PC-3 (cell line): ENCODE data around the gene MZB1. TPM values are rescaled to one million over a fixed set of nuclear protein-coding genes. Genes with fewer than 3 reads are reported as not detected.
A peak's percentile ranks its signal among the peaks of the same experiment; 100 is the strongest.

Experiments used
- ATAC-seq: fragments of 200-7000 bp; cut with Tn5 transposase; 2 replicates; pipeline ENCODE4 v1.9.1; 2020; ENCODE audit warnings: mild to moderate bottlenecking, moderate library complexity
- BruUV-seq: library from RNA; stranded (reverse); fragments of 400-500 nt; replicated peaks from 2 replicates; lab custom pipeline; 2021; lab: Mats Ljungman, UMichigan
- CTCF ChIA-PET: fragments of 300-600 bp; sonication (Branson Sonifier 250); formaldehyde crosslinking; loops from one replicate; lab custom pipeline; 2022; ENCODE audit warnings: antibody characterized with exemption; lab: Charles Lee
- POLR2A ChIA-PET: fragments of 300-600 bp; sonication (Branson Sonifier 250); formaldehyde crosslinking; loops from one replicate; lab custom pipeline; 2022; ENCODE audit warnings: antibody characterized with exemption; ENCODE audit not compliant: unreplicated experiment; lab: Charles Lee
- DNase-seq: peaks from one replicate; pipeline ENCODE4 v3.0.0-alpha.2; 2015
- H2AFZ ChIP-seq: fragments of 300-600 bp; sonication (generic); 2 replicates; pipeline ENCODE4 v1.6.0; 2016; ENCODE audit warnings: antibody characterized with exemption, low read length
- H3F3A ChIP-seq: fragments of 300-600 bp; sonication (generic); one replicate; pipeline ENCODE4 v1.6.0; 2017; ENCODE audit warnings: antibody characterized with exemption, low read length, control low read depth, mild to moderate bottlenecking; ENCODE audit not compliant: unreplicated experiment
- H3K27ac ChIP-seq: fragments of 300-600 bp; sonication (generic); 2 replicates; pipeline ENCODE4 v1.5.1; 2016; ENCODE audit warnings: mild to moderate bottlenecking, low read length
- H3K27me3 ChIP-seq: fragments of 300-600 bp; sonication (generic); 2 replicates; pipeline ENCODE4 v1.6.1; 2016; ENCODE audit warnings: low read length, mixed read lengths
- H3K36me3 ChIP-seq: fragments of 300-600 bp; sonication (generic); 2 replicates; pipeline ENCODE4 v1.6.1; 2016; ENCODE audit warnings: low read depth, mixed run types, low read length, mixed read lengths
- H3K4me1 ChIP-seq: fragments of 300-600 bp; sonication (generic); 2 replicates; pipeline ENCODE4 v1.5.1; 2016; ENCODE audit warnings: low read length; ENCODE audit not compliant: insufficient read depth
- H3K4me2 ChIP-seq: fragments of 300-600 bp; sonication (generic); 2 replicates; pipeline ENCODE4 v1.6.0; 2016; ENCODE audit warnings: low read length
- H3K4me3 ChIP-seq: fragments of 300-600 bp; sonication (generic); 2 replicates; pipeline ENCODE4 v1.5.1; 2016; ENCODE audit warnings: mild to moderate bottlenecking, low read length, mixed read lengths
- H3K79me2 ChIP-seq: fragments of 300-600 bp; sonication (generic); 2 replicates; pipeline ENCODE4 v1.6.1; 2017; ENCODE audit warnings: low read length, mixed read lengths
- H3K9ac ChIP-seq: fragments of 300-600 bp; sonication (generic); 2 replicates; pipeline ENCODE4 v1.6.0; 2016; ENCODE audit warnings: mild to moderate bottlenecking, low read length
- H3K9me2 ChIP-seq: fragments of 300-600 bp; sonication (generic); replicated peaks from 2 replicates; pipeline ENCODE4 v1.6.1; 2016; ENCODE audit warnings: mixed run types, low read length, mixed read lengths
- H3K9me3 ChIP-seq: fragments of 300-600 bp; sonication (generic); 2 replicates; pipeline ENCODE4 v1.6.1; 2016; ENCODE audit warnings: low read length, mixed read lengths
- H4K20me1 ChIP-seq: fragments of 300-600 bp; sonication (generic); 2 replicates; pipeline ENCODE4 v1.6.1; 2016; ENCODE audit warnings: low read length, mixed read lengths
- EZH2 ChIP-seq: fragments of 300-600 bp; sonication (generic); IDR thresholded peaks from one replicate; pipeline ENCODE4 v1.6.1; 2017; ENCODE audit warnings: antibody characterized with exemption, mild to moderate bottlenecking, low read length; ENCODE audit not compliant: unreplicated experiment
- EZH2phosphoT487 ChIP-seq: fragments of 300-600 bp; sonication (generic); IDR thresholded peaks from 2 replicates; pipeline ENCODE4 v1.6.1; 2018; ENCODE audit warnings: mild to moderate bottlenecking, antibody characterized with exemption, low read length, borderline replicate concordance
- intact Hi-C: fragments of 100-400 bp; cut with micrococcal nuclease; formaldehyde crosslinking; loops from 2 replicates; pipeline ENCODE4 v1.9.0; 2023
- total RNA-seq: library from RNA; depleted of rRNA; stranded (reverse); fragments of >200 nt; gene quantifications from 2 replicates; pipeline ENCODE4 v1.2.3, GENCODE V29; 2014
- TF ChIP-seq, protein P1 (sequence below): fragments of 300-600 bp; sonication (generic); conservative IDR thresholded peaks from 2 replicates; pipeline ENCODE4 v1.5.1; 2017; ENCODE audit warnings: antibody characterized with exemption, low read depth, mild to moderate bottlenecking, low read length

MZB1 gene
- total RNA-seq, 1 experiment from 2014 or later = 0.22 TPM

DNA sequence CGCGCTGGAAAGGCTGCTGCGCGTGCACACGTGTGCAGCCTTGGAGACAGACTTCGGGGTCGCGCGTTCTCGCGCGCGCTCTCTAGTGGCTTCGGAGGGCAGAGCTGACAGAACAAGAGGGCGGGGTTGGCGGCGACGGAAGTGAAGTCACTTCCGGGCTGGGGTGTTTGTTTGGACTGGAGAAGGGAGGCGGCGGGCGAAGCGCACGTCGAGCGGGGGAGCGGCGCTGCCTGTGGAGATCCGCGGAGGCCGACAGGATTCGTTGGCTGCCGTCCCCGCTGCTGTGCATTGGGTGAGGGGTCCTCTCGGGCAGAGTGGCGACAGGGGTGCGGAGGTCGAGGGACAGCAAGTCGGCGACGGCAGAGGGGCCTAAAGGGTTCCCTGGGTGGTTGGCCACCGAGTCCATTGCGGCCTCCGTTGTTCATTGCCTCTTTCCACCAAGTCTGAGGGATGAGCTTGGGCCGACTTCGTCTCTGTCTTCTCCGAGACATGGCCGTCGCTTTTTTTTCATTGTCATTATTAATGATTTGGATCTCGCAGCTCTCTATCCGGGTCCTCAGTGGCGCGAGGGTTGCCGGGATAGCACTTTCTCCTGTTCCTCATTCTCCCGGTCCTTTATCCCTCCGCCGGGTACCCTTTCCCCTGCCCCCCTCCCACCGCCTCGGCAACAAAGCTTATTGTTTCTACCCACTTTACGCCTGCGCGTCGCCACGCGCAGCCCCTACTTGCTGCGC, 47.9 kb downstream of the MZB1 start, which contains the start of gene PAIP2:
Gene PAIP2, plus strand, starts transcription at position 166 of the 734 bp plus-strand sequence. CDS start 21,931 bp downstream, outside the sequence.
- Histone ChIP-seq H2AFZ (peak within 1 kb of the TSS; percentile 80), H3K4me1 (peaks cover 18% of the 10 kb centered on the region), H3K36me3 (no peaks in the 10 kb centered on the region), H3K9ac (peak within 1 kb of the TSS; percentile 96), H3K4me3 (peak within 1 kb of the TSS; percentile 96), H3K4me2 (peak within 1 kb of the TSS; percentile 100), H3K27me3 (no peaks in the 10 kb centered on the region), H3K9me3 (no peaks in the 10 kb centered on the region), H3K79me2 (peaks cover 52% of the 10 kb centered on the region), H3K27ac (peak within 1 kb of the TSS; percentile 93), H3F3A (no peaks in the 10 kb centered on the region), H4K20me1 (peaks cover 33% of the 10 kb centered on the region), H3K9me2 (no peaks in the 10 kb centered on the region)
- ATAC-seq = peak; percentile 78
- ChIA-PET CTCF (interaction anchor here (0.6 to 0.7 kb wide), 3 partner anchors 29 to 735 kb away, joined by 3 to 11 read pairs (median 4); partner anchors contain the start of gene MATR3), POLR2A (interaction anchor here (0.6 to 0.8 kb wide), 7 partner anchors 16 to 80 kb away, joined by 3 to 20 read pairs (median 4); no protein-coding TSS in a partner anchor)
- DNase-seq = peak; percentile 95
- BruUV-seq = TSS peak; percentile 99
- TF ChIP-seq, protein P1, sequence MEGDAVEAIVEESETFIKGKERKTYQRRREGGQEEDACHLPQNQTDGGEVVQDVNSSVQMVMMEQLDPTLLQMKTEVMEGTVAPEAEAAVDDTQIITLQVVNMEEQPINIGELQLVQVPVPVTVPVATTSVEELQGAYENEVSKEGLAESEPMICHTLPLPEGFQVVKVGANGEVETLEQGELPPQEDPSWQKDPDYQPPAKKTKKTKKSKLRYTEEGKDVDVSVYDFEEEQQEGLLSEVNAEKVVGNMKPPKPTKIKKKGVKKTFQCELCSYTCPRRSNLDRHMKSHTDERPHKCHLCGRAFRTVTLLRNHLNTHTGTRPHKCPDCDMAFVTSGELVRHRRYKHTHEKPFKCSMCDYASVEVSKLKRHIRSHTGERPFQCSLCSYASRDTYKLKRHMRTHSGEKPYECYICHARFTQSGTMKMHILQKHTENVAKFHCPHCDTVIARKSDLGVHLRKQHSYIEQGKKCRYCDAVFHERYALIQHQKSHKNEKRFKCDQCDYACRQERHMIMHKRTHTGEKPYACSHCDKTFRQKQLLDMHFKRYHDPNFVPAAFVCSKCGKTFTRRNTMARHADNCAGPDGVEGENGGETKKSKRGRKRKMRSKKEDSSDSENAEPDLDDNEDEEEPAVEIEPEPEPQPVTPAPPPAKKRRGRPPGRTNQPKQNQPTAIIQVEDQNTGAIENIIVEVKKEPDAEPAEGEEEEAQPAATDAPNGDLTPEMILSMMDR = peak; percentile 63
- TF ChIP-seq EZH2 = no peak
- intact Hi-C loops = loop anchor here (1.0 to 2.0 kb wide), 3 partner anchors 31 to 49 kb away; partner anchors contain the start of gene MATR3

DNA sequence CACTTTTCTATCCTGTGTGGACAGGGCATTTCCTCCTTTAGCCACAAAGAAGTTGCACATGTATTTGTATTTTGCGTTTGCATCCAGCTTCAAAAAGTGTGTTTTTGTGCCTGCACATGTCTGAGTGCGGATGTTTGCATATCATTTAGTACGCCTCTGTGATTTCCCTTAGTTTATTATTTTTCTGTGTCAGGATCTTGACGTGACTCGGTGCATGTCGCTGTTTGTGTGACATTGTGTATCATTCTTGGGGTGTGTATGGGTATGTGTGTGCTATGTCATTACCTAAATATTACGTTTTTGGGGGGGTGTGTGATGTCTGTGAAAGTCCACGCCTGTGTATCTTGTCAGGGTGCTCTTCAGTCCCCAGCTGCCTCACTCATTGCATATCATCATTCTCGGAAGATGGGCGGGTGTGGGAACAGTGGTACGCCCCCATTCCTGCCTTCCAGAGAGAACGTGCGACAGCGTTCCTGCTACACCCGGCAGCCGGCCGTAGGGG, 48.5 kb downstream of the MZB1 start:
- CTCF ChIA-PET = no interaction called here
- peak overlapping the region; percentile 80 for H2AFZ ChIP-seq
- no peaks in the 10 kb centered on the region for H3K27me3 ChIP-seq
- H3K9me3 ChIP-seq = no peaks in the 10 kb centered on the region
- H3K4me1 ChIP-seq = peaks cover 18% of the 10 kb centered on the region
- DNase-seq (no peak), ATAC-seq (no peak)
- H3K9me2 ChIP-seq = no peaks in the 10 kb centered on the region
- H3K79me2 ChIP-seq = peaks cover 46% of the 10 kb centered on the region
- no peaks in the 10 kb centered on the region for H3F3A ChIP-seq
- POLR2A ChIA-PET = interaction anchor here (0.6 kb wide), 1 partner anchor 33 kb away, joined by 3 read pairs; no protein-coding TSS in a partner anchor
- H3K9ac ChIP-seq = peak overlapping the region; percentile 96
- H3K4me3 ChIP-seq = peak overlapping the region; percentile 96
- no TSS peak for BruUV-seq
- peaks cover 33% of the 10 kb centered on the region for H4K20me1 ChIP-seq
- TF ChIP-seq EZH2 (no peak), EZH2phosphoT487 (no peak)
- TF ChIP-seq, protein P1 = no peak
- H3K36me3 ChIP-seq = no peaks in the 10 kb centered on the region
- peak overlapping the region; percentile 9; the same call in 1 of the 2 replicates for H3K27ac ChIP-seq
- H3K4me2 ChIP-seq = peak overlapping the region; percentile 100
- intact Hi-C loops = loop anchor here (1.0 to 2.0 kb wide), 3 partner anchors 32 to 50 kb away; partner anchors contain the start of gene MATR3
